ES-I3 (cell line): Measurements from ENCODE around the gene GALNT13.

Experiments
- H3K36me3 ChIP-seq: 2 replicates; pipeline ENCODE4 v1.6.1; 2013; ENCODE audit warnings: mild to moderate bottlenecking, low read length, control low read depth, moderate library complexity; ENCODE audit not compliant: insufficient read depth
- H3K4me1 ChIP-seq: 2 replicates; pipeline ENCODE4 v1.6.1; 2013; ENCODE audit warnings: mild to moderate bottlenecking, control low read depth, low read length; ENCODE audit not compliant: insufficient read depth
- H3K9ac ChIP-seq: 2 replicates; pipeline ENCODE4 v1.6.1; 2013; ENCODE audit warnings: low read depth, mild to moderate bottlenecking, low read length, moderate library complexity
- H3K9me3 ChIP-seq: 2 replicates; pipeline ENCODE4 v1.6.1; 2013; ENCODE audit warnings: mild to moderate bottlenecking, low read length, moderate library complexity; ENCODE audit not compliant: control insufficient read depth, insufficient read depth

GALNT13 gene

GRCh38 chr2:154125891-154126290, 254.2 kb downstream of the GALNT13 start:
- H3K9ac ChIP-seq, result no peak overlapping the region
- no peaks in the 10 kb centered on the region for H3K36me3 ChIP-seq
- H3K9me3 ChIP-seq, result no peaks in the 10 kb centered on the region

GRCh38 chr2:154130821-154131220, 259.1 kb downstream of the GALNT13 start:
- no peaks in the 10 kb centered on the region for H3K9me3 ChIP-seq
- no peak overlapping the region for H3K9ac ChIP-seq
- no peaks in the 10 kb centered on the region for H3K4me1 ChIP-seq
- H3K36me3 ChIP-seq, result no peaks in the 10 kb centered on the region

More at GRCh38 chr2:154125891-154126290, 254.2 kb downstream of the GALNT13 start:
- H3K4me1 ChIP-seq, result no peaks in the 10 kb centered on the region

DNA sequence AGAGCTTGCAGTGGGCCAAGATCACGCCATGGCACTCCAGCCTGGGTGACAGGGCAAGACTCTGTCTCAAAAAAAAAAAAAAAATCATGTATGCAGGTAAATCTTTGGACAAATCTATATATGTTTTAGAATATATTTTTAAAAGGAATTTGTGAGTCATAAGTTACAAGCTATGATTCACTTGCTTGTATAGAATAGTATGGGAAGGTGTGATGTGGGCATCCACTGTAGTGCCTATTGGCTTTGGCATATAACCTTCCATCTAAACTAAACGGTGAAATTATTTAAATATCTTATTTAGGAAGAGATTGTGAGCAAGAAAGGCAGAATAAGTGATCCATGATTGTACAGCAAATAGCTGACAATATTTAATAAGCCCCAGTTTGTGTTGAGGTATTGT, 261.1 kb downstream of the GALNT13 start:
- Histone ChIP-seq H3K4me1 (no peaks in the 10 kb centered on the region), H3K9me3 (no peaks in the 10 kb centered on the region), H3K9ac (no peak overlapping the region), H3K36me3 (no peaks in the 10 kb centered on the region)

DNA sequence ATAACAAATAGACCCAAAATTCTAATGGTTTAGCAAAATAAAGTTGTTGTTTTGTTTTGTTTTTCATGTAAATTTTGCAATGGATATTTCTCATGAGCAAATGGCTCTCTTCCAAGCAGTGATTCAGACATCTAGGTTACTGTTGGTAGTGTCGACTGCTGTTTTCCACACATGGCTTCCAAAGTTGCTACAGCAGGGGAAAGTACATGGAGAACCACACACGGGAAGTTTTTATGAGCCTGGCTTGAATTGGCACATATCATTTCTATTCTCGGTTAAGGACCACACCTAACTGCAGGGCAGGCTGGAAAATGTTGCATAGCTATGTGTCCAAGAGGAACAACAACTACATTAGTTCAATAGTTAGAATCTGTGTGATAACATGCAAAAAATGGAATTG, 262.1 kb downstream of the GALNT13 start:
- Histone ChIP-seq H3K9ac (no peak overlapping the region), H3K36me3 (no peaks in the 10 kb centered on the region), H3K9me3 (no peaks in the 10 kb centered on the region), H3K4me1 (no peaks in the 10 kb centered on the region)

- H3K36me3 ChIP-seq, result no peaks in the 10 kb centered on the region
- no peaks in the 10 kb centered on the region; the same call in 1 of the 2 replicates for H3K4me1 ChIP-seq
- H3K9ac ChIP-seq, result no peak overlapping the region
- H3K9me3 ChIP-seq, result no peaks in the 10 kb centered on the region
These were observed 268.7 kb downstream of the GALNT13 start for GRCh38 chr2:154140249-154141025.

DNA sequence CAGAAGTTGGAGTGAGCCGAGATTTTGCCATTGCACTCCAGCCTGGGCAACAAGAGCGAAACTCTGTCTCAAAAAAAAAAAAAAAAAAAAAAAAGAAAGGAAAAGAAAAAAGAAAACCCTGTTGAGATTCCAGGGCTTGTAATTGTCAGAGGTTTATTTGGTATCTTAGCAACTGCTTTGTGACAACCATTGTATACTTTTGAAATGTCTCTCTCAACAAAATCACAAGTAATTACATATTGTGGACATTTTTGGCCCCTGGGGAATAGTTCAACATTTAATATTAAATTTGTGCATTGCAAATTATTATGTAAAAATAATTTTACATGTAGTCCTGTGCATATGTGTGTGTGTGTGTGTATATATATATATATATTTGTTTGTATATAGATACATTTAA, 270.8 kb downstream of the GALNT13 start:
- H3K4me1 ChIP-seq, result peaks cover 4% of the 10 kb centered on the region
- H3K36me3 ChIP-seq, result no peaks in the 10 kb centered on the region
- H3K9me3 ChIP-seq, result no peaks in the 10 kb centered on the region
- no peak overlapping the region for H3K9ac ChIP-seq

- H3K9me3 ChIP-seq, result no peaks in the 10 kb centered on the region
- H3K4me1 ChIP-seq, result peaks cover 4% of the 10 kb centered on the region
- H3K36me3 ChIP-seq, result no peaks in the 10 kb centered on the region
- no peak overlapping the region for H3K9ac ChIP-seq
These were observed 271.4 kb downstream of the GALNT13 start for GRCh38 chr2:154143105-154143504.

DNA sequence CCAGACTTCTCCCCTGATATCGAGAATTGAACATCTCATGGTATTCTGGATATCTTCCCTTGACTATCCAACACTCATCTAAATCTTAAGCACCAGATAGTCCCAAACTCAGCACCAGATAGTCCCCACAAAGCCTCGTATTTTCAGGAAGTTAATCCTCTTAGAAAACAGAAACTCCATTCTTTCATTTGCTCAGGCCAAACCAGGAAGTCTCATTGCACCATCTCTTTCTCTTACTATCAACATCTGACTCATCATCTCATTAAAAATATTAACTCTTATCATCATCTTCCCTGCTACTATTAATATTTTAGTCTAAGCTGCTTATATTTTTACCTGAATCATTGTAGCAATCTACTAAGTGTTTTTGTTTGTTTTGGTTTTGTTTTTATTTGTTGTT, 286.4 kb downstream of the GALNT13 start:
- H3K36me3 ChIP-seq, result no peaks in the 10 kb centered on the region
- no peaks in the 10 kb centered on the region for H3K4me1 ChIP-seq
- H3K9me3 ChIP-seq, result no peaks in the 10 kb centered on the region
- no peak overlapping the region for H3K9ac ChIP-seq

GRCh38 chr2:154161286-154161685, 289.6 kb downstream of the GALNT13 start:
- no peaks in the 10 kb centered on the region for H3K4me1 ChIP-seq
- no peaks in the 10 kb centered on the region for H3K36me3 ChIP-seq
- no peaks in the 10 kb centered on the region for H3K9me3 ChIP-seq
- no peak overlapping the region for H3K9ac ChIP-seq

- no peaks in the 10 kb centered on the region for H3K9me3 ChIP-seq
- H3K36me3 ChIP-seq, result no peaks in the 10 kb centered on the region
These were observed 298.7 kb downstream of the GALNT13 start for GRCh38 chr2:154170400-154170799.

DNA sequence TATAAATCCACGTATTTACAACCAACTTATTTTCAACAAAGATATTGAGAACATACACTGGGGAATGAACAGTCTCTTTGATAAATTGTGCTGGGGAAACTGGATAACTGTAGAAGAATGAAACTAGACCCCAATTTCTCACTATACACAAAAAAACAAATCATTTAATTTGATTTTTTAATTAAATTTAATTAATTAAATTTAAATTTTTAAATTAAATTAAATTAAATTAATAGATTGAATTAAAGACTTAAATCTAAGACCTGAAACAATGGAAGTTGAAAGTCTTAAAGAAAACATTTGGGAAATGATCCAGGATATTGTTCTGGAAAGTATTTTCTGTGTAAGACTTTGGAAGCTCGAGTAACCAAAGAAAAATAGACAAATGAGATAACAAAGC, 301.4 kb downstream of the GALNT13 start:
- H3K9me3 ChIP-seq, result no peaks in the 10 kb centered on the region
- no peak overlapping the region for H3K9ac ChIP-seq
- H3K36me3 ChIP-seq, result no peaks in the 10 kb centered on the region
- no peaks in the 10 kb centered on the region for H3K4me1 ChIP-seq

More at GRCh38 chr2:154170400-154170799, 298.7 kb downstream of the GALNT13 start:
- no peak overlapping the region for H3K9ac ChIP-seq
- no peaks in the 10 kb centered on the region for H3K4me1 ChIP-seq

DNA sequence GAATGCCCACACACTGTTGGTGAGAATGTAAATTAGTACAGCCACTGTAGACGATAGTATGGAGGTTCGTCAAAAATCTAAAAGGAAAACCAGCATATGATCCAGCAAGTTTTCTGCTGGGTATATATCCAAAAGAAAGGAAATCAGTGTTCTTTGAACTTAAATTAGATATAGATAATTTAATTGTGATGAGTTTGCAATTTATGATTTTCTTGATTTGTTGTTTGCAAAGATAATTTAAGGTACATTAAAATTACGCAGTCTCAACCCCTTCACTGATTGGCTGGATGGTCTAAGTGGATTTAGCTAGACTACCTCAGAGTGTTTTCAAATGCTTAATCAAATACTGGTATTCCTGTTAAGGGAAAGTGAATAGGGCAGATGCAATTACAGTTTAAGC, 302.2 kb downstream of the GALNT13 start:
- H3K4me1 ChIP-seq, result no peaks in the 10 kb centered on the region
- H3K9ac ChIP-seq, result no peak overlapping the region
- H3K36me3 ChIP-seq, result no peaks in the 10 kb centered on the region
- no peaks in the 10 kb centered on the region for H3K9me3 ChIP-seq

DNA sequence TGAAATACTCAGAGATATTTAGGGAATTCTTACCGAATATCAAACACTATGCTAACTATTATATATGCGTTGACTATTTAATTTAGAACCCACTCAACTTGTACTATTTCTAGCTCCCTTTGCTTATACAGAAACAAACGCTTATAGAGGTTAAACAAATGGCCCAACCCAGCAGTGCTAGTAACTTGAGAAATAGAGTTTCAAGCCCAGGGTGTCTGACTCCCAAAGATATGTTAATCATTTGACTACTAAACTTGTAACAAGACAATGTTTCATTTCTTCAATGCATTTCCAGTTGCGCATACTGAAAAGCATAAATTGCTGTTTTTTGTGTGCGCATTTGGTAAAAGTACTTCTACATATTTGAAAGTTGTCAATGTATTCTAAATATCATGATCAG, 310.3 kb downstream of the GALNT13 start:
- Histone ChIP-seq H3K4me1 (no peaks in the 10 kb centered on the region), H3K9me3 (no peaks in the 10 kb centered on the region), H3K9ac (no peak overlapping the region), H3K36me3 (no peaks in the 10 kb centered on the region)

DNA sequence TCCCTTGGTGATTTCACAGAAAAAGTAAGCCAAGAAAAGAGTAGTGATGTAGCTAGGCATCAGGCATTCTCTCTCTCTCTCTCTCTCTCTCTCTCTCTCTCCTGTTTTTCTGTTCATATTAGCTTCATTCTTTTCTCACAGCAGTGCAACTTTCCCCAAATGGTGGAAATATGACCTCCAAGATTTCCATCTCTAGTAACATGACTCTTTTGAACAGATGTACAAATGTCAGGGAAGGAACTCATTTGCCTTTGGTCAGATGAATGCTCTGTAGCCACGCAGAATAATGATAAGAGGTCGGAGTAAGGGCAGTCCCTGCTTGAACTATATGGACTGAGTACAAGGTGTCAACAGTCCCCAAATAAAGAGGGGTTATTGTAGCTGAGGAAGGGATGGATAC, 316.2 kb downstream of the GALNT13 start:
- no peaks in the 10 kb centered on the region for H3K36me3 ChIP-seq
- no peaks in the 10 kb centered on the region for H3K4me1 ChIP-seq

GRCh38 chr2:154189953-154190352, 318.2 kb downstream of the GALNT13 start:
- H3K4me1 ChIP-seq, result no peaks in the 10 kb centered on the region
- no peak overlapping the region for H3K9ac ChIP-seq
- no peaks in the 10 kb centered on the region for H3K9me3 ChIP-seq
- H3K36me3 ChIP-seq, result no peaks in the 10 kb centered on the region

More for the DNA sequence above, 316.2 kb downstream of the GALNT13 start:
- Histone ChIP-seq H3K9ac (no peak overlapping the region), H3K9me3 (no peaks in the 10 kb centered on the region)
